ENCODE measurements around the gene CLIP2. TPM values are rescaled to one million over a fixed set of nuclear protein-coding genes. Genes with fewer than 3 reads are reported as not detected.
"Not testable (repeated sequence)": the region's sequence is repeated elsewhere in the genome, so short reads cannot be mapped to it uniquely, and the experiment has no call there.

Gene CLIP2
- polyA plus RNA-seq, 1 of the 3 experiments (the other 2 are of a cell fraction): 14.3 TPM

DNA sequence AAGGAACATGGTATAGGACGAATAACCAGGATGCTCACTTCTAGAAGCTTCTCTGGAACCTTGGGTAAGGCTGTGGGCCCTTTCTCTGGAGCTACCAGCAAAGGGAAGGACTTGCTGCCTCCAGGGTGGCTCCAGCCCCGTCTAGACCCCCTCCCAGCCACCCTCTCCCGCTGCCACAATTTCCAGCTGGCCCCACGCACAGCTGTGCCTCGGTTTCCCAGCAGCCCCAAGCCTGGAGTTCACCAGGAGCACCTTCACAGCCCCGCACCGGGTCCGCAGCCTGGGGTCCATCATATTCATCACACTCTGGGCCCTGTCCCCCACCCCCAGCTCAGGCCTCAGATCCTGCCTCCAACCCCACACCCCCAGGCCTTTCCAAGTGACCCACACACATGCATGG is 128.9 kb downstream of the CLIP2 start (continued):
- TF ChIP-seq, protein P1, sequence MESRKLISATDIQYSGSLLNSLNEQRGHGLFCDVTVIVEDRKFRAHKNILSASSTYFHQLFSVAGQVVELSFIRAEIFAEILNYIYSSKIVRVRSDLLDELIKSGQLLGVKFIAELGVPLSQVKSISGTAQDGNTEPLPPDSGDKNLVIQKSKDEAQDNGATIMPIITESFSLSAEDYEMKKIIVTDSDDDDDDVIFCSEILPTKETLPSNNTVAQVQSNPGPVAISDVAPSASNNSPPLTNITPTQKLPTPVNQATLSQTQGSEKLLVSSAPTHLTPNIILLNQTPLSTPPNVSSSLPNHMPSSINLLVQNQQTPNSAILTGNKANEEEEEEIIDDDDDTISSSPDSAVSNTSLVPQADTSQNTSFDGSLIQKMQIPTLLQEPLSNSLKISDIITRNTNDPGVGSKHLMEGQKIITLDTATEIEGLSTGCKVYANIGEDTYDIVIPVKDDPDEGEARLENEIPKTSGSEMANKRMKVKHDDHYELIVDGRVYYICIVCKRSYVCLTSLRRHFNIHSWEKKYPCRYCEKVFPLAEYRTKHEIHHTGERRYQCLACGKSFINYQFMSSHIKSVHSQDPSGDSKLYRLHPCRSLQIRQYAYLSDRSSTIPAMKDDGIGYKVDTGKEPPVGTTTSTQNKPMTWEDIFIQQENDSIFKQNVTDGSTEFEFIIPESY (IDR thresholded peaks at IDR 0.05; ENCODE audit: borderline replicate concordance, low read depth): no peak
- TF ChIP-seq, protein P2, sequence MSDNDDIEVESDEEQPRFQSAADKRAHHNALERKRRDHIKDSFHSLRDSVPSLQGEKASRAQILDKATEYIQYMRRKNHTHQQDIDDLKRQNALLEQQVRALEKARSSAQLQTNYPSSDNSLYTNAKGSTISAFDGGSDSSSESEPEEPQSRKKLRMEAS (IDR thresholded peaks at IDR 0.05; ENCODE audit: low read depth): no peak
- TF ChIP-seq, protein P3, sequence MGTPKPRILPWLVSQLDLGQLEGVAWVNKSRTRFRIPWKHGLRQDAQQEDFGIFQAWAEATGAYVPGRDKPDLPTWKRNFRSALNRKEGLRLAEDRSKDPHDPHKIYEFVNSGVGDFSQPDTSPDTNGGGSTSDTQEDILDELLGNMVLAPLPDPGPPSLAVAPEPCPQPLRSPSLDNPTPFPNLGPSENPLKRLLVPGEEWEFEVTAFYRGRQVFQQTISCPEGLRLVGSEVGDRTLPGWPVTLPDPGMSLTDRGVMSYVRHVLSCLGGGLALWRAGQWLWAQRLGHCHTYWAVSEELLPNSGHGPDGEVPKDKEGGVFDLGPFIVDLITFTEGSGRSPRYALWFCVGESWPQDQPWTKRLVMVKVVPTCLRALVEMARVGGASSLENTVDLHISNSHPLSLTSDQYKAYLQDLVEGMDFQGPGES (IDR thresholded peaks at IDR 0.05; ENCODE audit: low read depth, low read length): no peak
- TF ChIP-seq, protein P4, sequence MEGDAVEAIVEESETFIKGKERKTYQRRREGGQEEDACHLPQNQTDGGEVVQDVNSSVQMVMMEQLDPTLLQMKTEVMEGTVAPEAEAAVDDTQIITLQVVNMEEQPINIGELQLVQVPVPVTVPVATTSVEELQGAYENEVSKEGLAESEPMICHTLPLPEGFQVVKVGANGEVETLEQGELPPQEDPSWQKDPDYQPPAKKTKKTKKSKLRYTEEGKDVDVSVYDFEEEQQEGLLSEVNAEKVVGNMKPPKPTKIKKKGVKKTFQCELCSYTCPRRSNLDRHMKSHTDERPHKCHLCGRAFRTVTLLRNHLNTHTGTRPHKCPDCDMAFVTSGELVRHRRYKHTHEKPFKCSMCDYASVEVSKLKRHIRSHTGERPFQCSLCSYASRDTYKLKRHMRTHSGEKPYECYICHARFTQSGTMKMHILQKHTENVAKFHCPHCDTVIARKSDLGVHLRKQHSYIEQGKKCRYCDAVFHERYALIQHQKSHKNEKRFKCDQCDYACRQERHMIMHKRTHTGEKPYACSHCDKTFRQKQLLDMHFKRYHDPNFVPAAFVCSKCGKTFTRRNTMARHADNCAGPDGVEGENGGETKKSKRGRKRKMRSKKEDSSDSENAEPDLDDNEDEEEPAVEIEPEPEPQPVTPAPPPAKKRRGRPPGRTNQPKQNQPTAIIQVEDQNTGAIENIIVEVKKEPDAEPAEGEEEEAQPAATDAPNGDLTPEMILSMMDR (IDR thresholded peaks at IDR 0.05): no peak
- TF ChIP-seq SMC3 (IDR thresholded peaks at IDR 0.05; ENCODE audit: low read depth, low read length): no peak

DNA sequence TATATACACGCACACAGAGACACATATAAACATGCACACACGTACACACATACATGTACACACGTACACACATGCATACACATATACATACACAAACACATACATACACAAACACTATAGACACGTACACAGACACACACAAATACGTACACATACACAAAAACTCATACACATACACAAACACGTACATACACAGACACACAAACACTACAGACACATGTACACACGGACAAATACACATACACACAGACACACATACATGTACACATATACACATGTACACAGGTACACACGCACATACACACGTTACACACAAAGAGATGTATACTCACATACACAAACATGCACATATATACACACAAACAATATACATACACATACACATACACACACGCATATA is 129.3 kb downstream of the CLIP2 start:
- Histone ChIP-seq H3K4me2 (no peak overlapping the region), H3K79me2 (ENCODE audit: insufficient read depth) (no peaks in the 10 kb centered on the region), H3K9me2 (no peaks in the 10 kb centered on the region), H3K27me3 (ENCODE audit: insufficient read depth) (no peaks in the 10 kb centered on the region), H3F3A (replicated peaks; ENCODE audit: insufficient read depth) (peaks cover 9% of the 10 kb centered on the region), H3K9me3 (no peaks in the 10 kb centered on the region), H3K4me3 (ENCODE audit: low read depth in 2 of 2, low read length in 1 of 2) (no peak overlapping the region), H3K36me3 (replicated peaks in 1 of 2; ENCODE audit: control insufficient read depth in 1 of 2, insufficient read depth in 2 of 2, low read length in 1 of 2) (no peaks in the 10 kb centered on the region), H3K9ac (no peak overlapping the region), H2AFZ (ENCODE audit: low read depth) (no peak overlapping the region), H3K4me1 (ENCODE audit: control insufficient read depth in 1 of 2, insufficient read depth in 2 of 2, low read depth in 1 of 2, low read length in 1 of 2) (peaks cover 0 to 3% of the 10 kb centered on the region in 2 experiments; a peak in 1 of 4 replicates), H4K20me1 (ENCODE audit: insufficient read depth) (no peaks in the 10 kb centered on the region), H3K27ac (ENCODE audit: low read depth in 2 of 2, low read length in 1 of 2) (no peak overlapping the region)
- TF ChIP-seq TCF12 (IDR thresholded peaks at IDR 0.05) (no peak), TAF1 (IDR thresholded peaks at IDR 0.05; ENCODE audit: borderline replicate concordance, low read depth, low read length) (no peak), RAD21 (IDR thresholded peaks at IDR 0.05; ENCODE audit: low read length) (no peak), MXI1 (IDR thresholded peaks at IDR 0.05; ENCODE audit: low read depth, low read length) (no peak), TEAD4 (IDR thresholded peaks at IDR 0.05; ENCODE audit: borderline replicate concordance, insufficient read depth) (no peak), MEF2A (IDR thresholded peaks at IDR 0.05; ENCODE audit: borderline replicate concordance, low read depth) (no peak), CHD2 (IDR thresholded peaks at IDR 0.05; ENCODE audit: low read length, partially characterized antibody) (no peak), ELF1 (IDR thresholded peaks at IDR 0.05) (no peak), RCOR1 (IDR thresholded peaks at IDR 0.05; ENCODE audit: low read length) (no peak), FOXM1 (IDR thresholded peaks at IDR 0.05; ENCODE audit: low read depth) (no peak)
- TF ChIP-seq, protein P5, sequence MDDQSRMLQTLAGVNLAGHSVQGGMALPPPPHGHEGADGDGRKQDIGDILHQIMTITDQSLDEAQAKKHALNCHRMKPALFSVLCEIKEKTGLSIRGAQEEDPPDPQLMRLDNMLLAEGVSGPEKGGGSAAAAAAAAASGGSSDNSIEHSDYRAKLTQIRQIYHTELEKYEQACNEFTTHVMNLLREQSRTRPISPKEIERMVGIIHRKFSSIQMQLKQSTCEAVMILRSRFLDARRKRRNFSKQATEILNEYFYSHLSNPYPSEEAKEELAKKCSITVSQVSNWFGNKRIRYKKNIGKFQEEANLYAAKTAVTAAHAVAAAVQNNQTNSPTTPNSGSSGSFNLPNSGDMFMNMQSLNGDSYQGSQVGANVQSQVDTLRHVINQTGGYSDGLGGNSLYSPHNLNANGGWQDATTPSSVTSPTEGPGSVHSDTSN (IDR thresholded peaks at IDR 0.05): no peak
- ChIA-PET POLR2A (no interaction called here), CTCF (interaction anchor here (0.8 to 8.1 kb wide), 20 partner anchors 9 to 302 kb away, joined by 3 to 130 read pairs (median 7); no protein-coding TSS in a partner anchor)
- 77% methylated on average over 10 of the region's 10 CpGs for WGBS (ENCODE audit: low lambda C conversion rate)
- DNase-seq: no peak

DNA sequence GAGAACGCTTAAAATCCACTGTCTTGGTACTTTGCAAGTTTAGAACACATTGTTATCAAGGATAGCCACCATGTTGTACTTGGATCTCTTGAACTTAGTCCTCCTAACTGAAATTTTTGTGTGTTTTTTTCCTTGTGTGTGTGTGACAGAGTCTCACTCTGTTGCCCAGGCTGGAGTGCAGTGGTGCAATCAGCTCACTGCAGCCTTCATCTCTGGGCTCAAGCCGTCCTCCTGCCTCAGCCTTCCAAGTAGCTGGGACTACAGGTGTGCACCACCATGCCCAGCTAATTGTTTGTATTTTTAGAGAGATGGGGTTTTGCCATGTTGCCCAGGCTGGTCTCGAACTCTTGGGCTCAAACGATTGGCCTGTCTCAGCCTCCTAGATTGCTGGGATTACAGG is 130.0 kb downstream of the CLIP2 start:
- H3K27me3 ChIP-seq (ENCODE audit: insufficient read depth); DNase-seq; H2AFZ ChIP-seq (ENCODE audit: low read depth); H3K9me3 ChIP-seq; POLR2A ChIA-PET; H3F3A ChIP-seq (replicated peaks; ENCODE audit: insufficient read depth); H3K9me2 ChIP-seq; H3K36me3 ChIP-seq (replicated peaks in 1 of 2; ENCODE audit: control insufficient read depth in 1 of 2, insufficient read depth in 2 of 2, low read length in 1 of 2); H3K9ac ChIP-seq; H3K4me2 ChIP-seq; H3K79me2 ChIP-seq (ENCODE audit: insufficient read depth); H4K20me1 ChIP-seq (ENCODE audit: insufficient read depth); H3K27ac ChIP-seq (ENCODE audit: low read depth in 2 of 2, low read length in 1 of 2); H3K4me1 ChIP-seq (ENCODE audit: control insufficient read depth in 1 of 2, insufficient read depth in 2 of 2, low read depth in 1 of 2, low read length in 1 of 2); H3K4me3 ChIP-seq (ENCODE audit: low read depth in 2 of 2, low read length in 1 of 2): not testable (repeated sequence)
- WGBS (ENCODE audit: low lambda C conversion rate): 65% methylated on average over 4 of the region's 4 CpGs
- CTCF ChIA-PET: interaction anchor here (2.1 to 8.1 kb wide), 2 partner anchors 125 to 150 kb away, joined by 5 to 130 read pairs; no protein-coding TSS in a partner anchor
